Measurements from ENCODE around the gene RGS9BP. TPM values are rescaled to one million over a fixed set of nuclear protein-coding genes. Genes with fewer than 3 reads are reported as not detected.

RGS9BP gene
- total and polyA plus RNA-seq, 7 donors = 0.04 to 0.82 (median 0.32) TPM; not detected in 3

DNA sequence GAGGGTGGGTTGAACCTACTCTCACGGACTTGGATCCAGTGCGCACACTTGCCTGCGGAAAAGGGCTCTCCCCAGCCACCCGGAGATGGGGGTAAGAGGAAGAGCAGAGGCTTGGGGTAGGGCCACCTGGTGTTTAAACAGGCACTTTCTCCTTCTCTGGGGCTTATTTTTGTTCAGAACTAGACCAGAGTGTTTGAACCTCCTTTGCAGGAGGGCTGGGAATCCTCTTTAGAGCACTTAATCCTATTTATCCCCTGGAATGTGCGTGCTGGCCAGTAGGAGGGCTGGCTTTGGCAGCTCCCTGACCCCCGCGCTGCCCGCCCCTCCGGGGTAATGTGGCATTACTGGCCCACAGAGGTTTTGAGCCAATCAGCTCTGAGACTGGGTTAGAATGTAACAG, 2.0 kb downstream of the RGS9BP start:
- H3K36me3 ChIP-seq = no peaks in the 10 kb centered on the region
- no peak overlapping the region for H3K4me3 ChIP-seq
- peaks cover 0 to 23% (median 12%) of the 10 kb centered on the region in 3 donors for H3K27me3 ChIP-seq
- DNase-seq = no peak
- peaks cover 0 to 35% (median 32%) of the 10 kb centered on the region in 4 donors for H3K4me1 ChIP-seq
- WGBS, 2 donors = 50 to 75% methylated on average over 9 of the region's 9 CpGs
- peak overlapping the region in 1 of 4 donors; percentile 93 for H3K27ac ChIP-seq
- H3K9me3 ChIP-seq = no peaks in the 10 kb centered on the region
- intact Hi-C loops (cut with DNase I) = loop anchor here (5.0 to 10.0 kb wide), 3 partner anchors 95 to 497 kb away; partner anchors contain the start of genes PDCD5 and ZNF507
- no peak for TF ChIP-seq EP300 (IDR thresholded peaks at IDR 0.05)

DNA sequence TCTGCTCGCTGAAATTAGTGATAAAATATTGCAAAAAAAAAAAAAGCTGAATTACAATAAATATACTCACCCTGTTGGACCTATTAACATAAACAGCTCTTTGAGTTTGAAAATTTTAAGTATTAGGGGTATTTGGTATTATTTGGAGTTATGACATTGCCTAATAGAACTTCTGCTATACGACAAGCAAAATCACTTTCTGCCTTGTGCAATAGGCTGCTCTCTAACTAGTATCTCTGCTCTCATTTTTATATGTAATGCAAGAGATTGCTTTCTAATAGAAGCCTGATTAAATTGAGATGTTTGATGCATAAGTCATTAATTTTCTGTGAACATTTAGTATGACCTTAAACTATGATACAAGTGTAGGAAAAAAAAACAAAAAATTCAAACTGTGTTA, 5.3 kb downstream of the RGS9BP start:
- H3K4me3 ChIP-seq = no peak overlapping the region
- TF ChIP-seq EP300 (IDR thresholded peaks at IDR 0.05) (no peak), POLR2AphosphoS5 (IDR thresholded peaks at IDR 0.05) (no peak), POLR2A (IDR thresholded peaks at IDR 0.05) (no peak)
- TF ChIP-seq, protein P1, sequence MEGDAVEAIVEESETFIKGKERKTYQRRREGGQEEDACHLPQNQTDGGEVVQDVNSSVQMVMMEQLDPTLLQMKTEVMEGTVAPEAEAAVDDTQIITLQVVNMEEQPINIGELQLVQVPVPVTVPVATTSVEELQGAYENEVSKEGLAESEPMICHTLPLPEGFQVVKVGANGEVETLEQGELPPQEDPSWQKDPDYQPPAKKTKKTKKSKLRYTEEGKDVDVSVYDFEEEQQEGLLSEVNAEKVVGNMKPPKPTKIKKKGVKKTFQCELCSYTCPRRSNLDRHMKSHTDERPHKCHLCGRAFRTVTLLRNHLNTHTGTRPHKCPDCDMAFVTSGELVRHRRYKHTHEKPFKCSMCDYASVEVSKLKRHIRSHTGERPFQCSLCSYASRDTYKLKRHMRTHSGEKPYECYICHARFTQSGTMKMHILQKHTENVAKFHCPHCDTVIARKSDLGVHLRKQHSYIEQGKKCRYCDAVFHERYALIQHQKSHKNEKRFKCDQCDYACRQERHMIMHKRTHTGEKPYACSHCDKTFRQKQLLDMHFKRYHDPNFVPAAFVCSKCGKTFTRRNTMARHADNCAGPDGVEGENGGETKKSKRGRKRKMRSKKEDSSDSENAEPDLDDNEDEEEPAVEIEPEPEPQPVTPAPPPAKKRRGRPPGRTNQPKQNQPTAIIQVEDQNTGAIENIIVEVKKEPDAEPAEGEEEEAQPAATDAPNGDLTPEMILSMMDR (IDR thresholded peaks at IDR 0.05) = no peak
- no peak overlapping the region for H3K27ac ChIP-seq
- H3K27me3 ChIP-seq = peaks cover 0 to 18% (median 10%) of the 10 kb centered on the region in 3 donors
- peaks cover 0 to 10% (median 10%) of the 10 kb centered on the region in 4 donors for H3K4me1 ChIP-seq
- DNase-seq = no peak
- intact Hi-C loops (cut with DNase I) = no loop called here
- H3K36me3 ChIP-seq = no peaks in the 10 kb centered on the region
- 80 to 88% methylated on average over 2 of the region's 2 CpGs for WGBS, 2 donors
- H3K9me3 ChIP-seq = no peaks in the 10 kb centered on the region

DNA sequence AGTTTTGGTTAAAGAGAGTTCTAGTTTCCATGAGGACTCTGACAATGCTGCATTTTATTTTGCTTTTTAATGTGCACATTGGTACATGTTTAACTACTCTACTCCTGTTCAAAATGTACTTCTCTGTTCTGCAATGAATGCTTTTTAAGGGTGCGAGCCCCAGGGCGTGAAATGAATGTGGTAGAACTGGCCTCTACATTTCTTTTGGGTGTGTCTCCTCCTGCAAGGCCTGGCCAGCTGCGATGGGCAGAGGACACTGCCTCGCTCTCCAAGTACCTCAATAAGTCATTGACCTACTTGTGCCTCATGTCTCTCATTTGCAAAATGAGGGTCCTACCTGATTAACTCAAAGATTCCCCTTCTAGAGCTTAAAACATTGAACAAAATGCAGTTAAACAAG, 6.7 kb downstream of the RGS9BP start:
- intact Hi-C loops (cut with DNase I) = no loop called here
- TF ChIP-seq EP300 (IDR thresholded peaks at IDR 0.05) (no peak), POLR2A (IDR thresholded peaks at IDR 0.05) (no peak), POLR2AphosphoS5 (IDR thresholded peaks at IDR 0.05) (no peak)
- TF ChIP-seq, protein P1 (IDR thresholded peaks at IDR 0.05) = no peak
- WGBS, 2 donors = 31 to 77% methylated on average over 4 of the region's 4 CpGs
- no peaks in the 10 kb centered on the region for H3K36me3 ChIP-seq
- H3K27ac ChIP-seq = no peak overlapping the region
- DNase-seq = no peak
- no peaks in the 10 kb centered on the region for H3K9me3 ChIP-seq
- H3K4me3 ChIP-seq = no peak overlapping the region
- peaks cover 0 to 5% (median 0%) of the 10 kb centered on the region in 3 donors for H3K27me3 ChIP-seq
- H3K4me1 ChIP-seq = no peaks in the 10 kb centered on the region

DNA sequence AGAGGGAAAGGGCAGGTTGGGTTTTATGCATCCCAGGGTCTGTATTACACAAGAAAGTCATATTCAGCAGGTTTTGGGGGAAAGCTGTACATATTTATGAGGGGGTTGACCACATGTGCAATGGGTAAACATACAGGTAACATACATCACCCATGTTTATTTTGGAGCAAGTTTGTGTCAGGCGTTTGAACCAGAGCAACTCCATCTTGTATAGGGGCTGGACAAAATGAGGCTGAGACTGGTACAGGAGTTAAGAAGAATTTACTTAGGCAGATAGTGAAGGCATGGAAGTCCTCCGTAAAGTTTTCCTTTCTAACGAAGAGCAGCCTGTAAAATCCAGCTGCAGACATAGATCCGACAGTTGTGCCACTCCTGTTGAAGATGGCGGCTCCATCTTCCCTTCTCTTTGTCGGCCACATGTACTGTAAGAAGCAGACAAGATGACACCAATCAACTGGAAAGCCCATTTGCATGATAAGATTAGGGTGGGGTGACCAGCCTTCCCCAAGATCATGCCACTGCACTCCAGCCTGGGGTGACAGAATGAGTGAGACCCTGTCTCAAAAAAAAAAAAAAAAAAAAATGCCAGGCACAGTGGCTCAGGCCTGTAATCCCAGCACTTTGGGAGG, 11.3 kb downstream of the RGS9BP start:
- TF ChIP-seq, protein P1 (IDR thresholded peaks at IDR 0.05) = no peak
- TF ChIP-seq POLR2AphosphoS5 (IDR thresholded peaks at IDR 0.05) (no peak), EP300 (IDR thresholded peaks at IDR 0.05) (no peak), POLR2A (IDR thresholded peaks at IDR 0.05) (no peak)
- no peaks in the 10 kb centered on the region for H3K36me3 ChIP-seq
- H3K27ac ChIP-seq = no peak overlapping the region
- intact Hi-C loops (cut with DNase I) = no loop called here
- H3K27me3 ChIP-seq = no peaks in the 10 kb centered on the region
- H3K4me3 ChIP-seq = no peak overlapping the region
- H3K4me1 ChIP-seq = peaks cover 0 to 13% (median 9%) of the 10 kb centered on the region in 4 donors
- DNase-seq = no peak
- WGBS, 2 donors = 92% methylated on average over 6 of the region's 6 CpGs
- no peaks in the 10 kb centered on the region for H3K9me3 ChIP-seq

DNA sequence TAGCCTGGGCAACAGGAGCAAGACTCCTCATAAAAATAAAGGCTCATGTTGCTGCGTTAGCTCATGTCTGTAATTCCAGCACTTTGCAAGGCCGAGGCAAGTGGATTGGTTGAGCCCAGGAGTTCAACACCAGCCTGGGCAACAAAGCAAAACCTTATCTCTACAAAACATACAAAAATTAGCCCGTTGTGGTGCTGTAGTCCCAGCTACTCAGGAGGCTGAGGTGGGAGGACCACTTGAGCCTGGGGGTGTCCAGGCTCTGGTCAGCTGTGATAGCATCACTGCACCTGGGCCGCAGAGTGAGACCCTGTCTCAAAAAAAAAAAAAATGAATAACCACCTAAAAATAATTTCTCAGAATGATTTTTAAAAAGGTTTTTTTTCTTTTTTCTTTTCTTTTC, 12.0 kb downstream of the RGS9BP start:
- 93 to 94% methylated on average over 4 of the region's 4 CpGs for WGBS, 2 donors
- DNase-seq = no peak
- H3K9me3 ChIP-seq = no peaks in the 10 kb centered on the region

More for the DNA sequence above, 12.0 kb downstream of the RGS9BP start:
- no peak overlapping the region for H3K4me3 ChIP-seq
- TF ChIP-seq POLR2AphosphoS5 (IDR thresholded peaks at IDR 0.05) (no peak), EP300 (IDR thresholded peaks at IDR 0.05) (no peak), POLR2A (IDR thresholded peaks at IDR 0.05) (no peak)
- TF ChIP-seq, protein P1 (IDR thresholded peaks at IDR 0.05) = no peak
- no peaks in the 10 kb centered on the region for H3K36me3 ChIP-seq
- no peak overlapping the region for H3K27ac ChIP-seq
- no peaks in the 10 kb centered on the region for H3K27me3 ChIP-seq
- H3K4me1 ChIP-seq = peaks cover 0 to 18% (median 12%) of the 10 kb centered on the region in 4 donors
- intact Hi-C loops (cut with DNase I) = no loop called here
